GM20431 (cell line): Measurements from ENCODE around the gene HAL.

Source experiments
- in situ Hi-C: fragments of 300-500 bp; cut with MseI, MboI; formaldehyde crosslinking; loops from one replicate; pipeline ENCODE4 v1.15.0; 2020; ENCODE audit warnings: low sequenced_read_pairs; ENCODE audit not compliant: unreplicated experiment

The HAL gene

GRCh38 chr12:96014943-96015599, 18.9 kb upstream of the HAL start:
- in situ Hi-C loops, result no loop called here

GRCh38 chr12:96007729-96008128, 11.6 kb upstream of the HAL start:
- in situ Hi-C loops, result no loop called here

- in situ Hi-C loops, result no loop called here
Observed at GRCh38 chr12:96006727-96007126, 10.6 kb upstream of the HAL start.

- in situ Hi-C loops, result no loop called here
Observed at GRCh38 chr12:96000858-96001257, 4.7 kb upstream of the HAL start.

GRCh38 chr12:95999484-95999883, 3.3 kb upstream of the HAL start:
- in situ Hi-C loops, result no loop called here

GRCh38 chr12:95998611-95999286, 2.6 kb upstream of the HAL start:
- in situ Hi-C loops, result no loop called here

GRCh38 chr12:95997911-95998510, 1.9 kb upstream of the HAL start:
- in situ Hi-C loops, result no loop called here

GRCh38 chr12:95997276-95997675, 1.1 kb upstream of the HAL start:
- in situ Hi-C loops, result no loop called here

GRCh38 chr12:95995238-95996031, 709 bp downstream of the HAL start:
- in situ Hi-C loops, result no loop called here

GRCh38 chr12:95994476-95994875, 1.7 kb downstream of the HAL start:
- in situ Hi-C loops, result no loop called here

GRCh38 chr12:95993907-95994306, 2.2 kb downstream of the HAL start:
- in situ Hi-C loops, result no loop called here

- in situ Hi-C loops, result no loop called here
Observed at GRCh38 chr12:95990136-95990535, 6.0 kb downstream of the HAL start.

- in situ Hi-C loops, result no loop called here
Observed at GRCh38 chr12:95989504-95990123, 6.5 kb downstream of the HAL start.

GRCh38 chr12:95988506-95989275, 7.5 kb downstream of the HAL start:
- in situ Hi-C loops, result no loop called here

GRCh38 chr12:95986635-95987570, 9.2 kb downstream of the HAL start:
- in situ Hi-C loops, result no loop called here

- in situ Hi-C loops, result no loop called here
Observed at GRCh38 chr12:95984682-95985081, 11.5 kb downstream of the HAL start.

GRCh38 chr12:95982602-95983001, 13.5 kb downstream of the HAL start:
- in situ Hi-C loops, result no loop called here

- in situ Hi-C loops, result no loop called here
Observed at GRCh38 chr12:95980437-95980836, 15.7 kb downstream of the HAL start.

GRCh38 chr12:95978774-95979173, 17.4 kb downstream of the HAL start:
- in situ Hi-C loops, result no loop called here
